DOHH2 (cell line): ENCODE measurements around the gene FAM53B.

Experiments
- CTCF ChIP-seq: fragments of 200-600 bp; sonication (generic); IDR thresholded peaks from one replicate; pipeline ENCODE4 v1.5.1; 2014; ENCODE audit warnings: antibody characterized with exemption, mild to moderate bottlenecking, low read depth, low read length; ENCODE audit not compliant: poor library complexity, severe bottlenecking
- EZH2phosphoT487 ChIP-seq: fragments of 200-600 bp; sonication (generic); IDR thresholded peaks from 2 replicates; pipeline ENCODE4 v1.6.1; 2017; ENCODE audit warnings: borderline replicate concordance, mild to moderate bottlenecking, antibody characterized with exemption, low read length, moderate library complexity, mixed read lengths

- no peak for TF ChIP-seq CTCF
- TF ChIP-seq EZH2phosphoT487: no peak
Observed at GRCh38 chr10:124604214-124605000, 139.8 kb downstream of the FAM53B start.
